Occipital lobe (tissue), 2 donors: ENCODE measurements around the gene SNX24. TPM values are rescaled to one million over a fixed set of nuclear protein-coding genes. Genes with fewer than 3 reads are reported as not detected.

ENCODE experiments used
- DNase-seq: peaks from one replicate; lab custom pipeline; 2025; lab: John Stamatoyannopoulos, UW
- total RNA-seq: library from RNA; depleted of rRNA; stranded (reverse); fragments of >200 nt; gene quantifications from one replicate; pipeline ENCODE4 v1.2.3, GENCODE V29; 2014

The SNX24 gene
- total RNA-seq, 1 donor from 2014 or later, result 9.0 TPM

GRCh38 chr5:122915717-122916461 lies 70.5 kb downstream of the SNX24 start:
- no peak for DNase-seq

GRCh38 chr5:122916490-122916889 lies 71.1 kb downstream of the SNX24 start:
- DNase-seq, result no peak

- no peak for DNase-seq
These were observed 74.6 kb downstream of the SNX24 start for GRCh38 chr5:122919969-122920368.

- DNase-seq, result no peak
These were observed 76.4 kb downstream of the SNX24 start for GRCh38 chr5:122921826-122922225.

- DNase-seq, result no peak
These were observed 78.8 kb downstream of the SNX24 start for GRCh38 chr5:122924203-122924602.

GRCh38 chr5:122924719-122925395 lies 79.4 kb downstream of the SNX24 start:
- DNase-seq, result no peak

GRCh38 chr5:122929001-122929400 lies 83.6 kb downstream of the SNX24 start:
- DNase-seq, result no peak

- DNase-seq, result no peak
These were observed 84.6 kb downstream of the SNX24 start for GRCh38 chr5:122929980-122930379.

- DNase-seq, result no peak
These were observed 88.5 kb downstream of the SNX24 start for GRCh38 chr5:122933956-122934355.

- no peak for DNase-seq
These were observed 90.7 kb downstream of the SNX24 start for GRCh38 chr5:122936088-122936487.

GRCh38 chr5:122937914-122938313 lies 92.5 kb downstream of the SNX24 start:
- DNase-seq, result no peak

- no peak for DNase-seq
These were observed 95.5 kb downstream of the SNX24 start for GRCh38 chr5:122940890-122941289.

- no peak for DNase-seq
These were observed 96.3 kb downstream of the SNX24 start for GRCh38 chr5:122941737-122942136.

- no peak for DNase-seq
These were observed 96.9 kb downstream of the SNX24 start for GRCh38 chr5:122942164-122942914.

- no peak for DNase-seq
These were observed 97.8 kb downstream of the SNX24 start for GRCh38 chr5:122943050-122943698.

- DNase-seq, result no peak
These were observed 98.6 kb downstream of the SNX24 start for GRCh38 chr5:122944051-122944450.

- DNase-seq, result no peak
These were observed 102.0 kb downstream of the SNX24 start for GRCh38 chr5:122947372-122947771.

GRCh38 chr5:122947772-122948171 lies 102.4 kb downstream of the SNX24 start:
- DNase-seq, result no peak

GRCh38 chr5:122948319-122948718 lies 102.9 kb downstream of the SNX24 start:
- no peak for DNase-seq

GRCh38 chr5:122951658-122952057 lies 106.2 kb downstream of the SNX24 start:
- DNase-seq, result no peak

GRCh38 chr5:122954719-122955118 lies 109.3 kb downstream of the SNX24 start:
- DNase-seq, result no peak

- no peak for DNase-seq
These were observed 112.0 kb downstream of the SNX24 start for GRCh38 chr5:122957457-122957856.
